ENCODE measurements around the gene DDX53.

DNA sequence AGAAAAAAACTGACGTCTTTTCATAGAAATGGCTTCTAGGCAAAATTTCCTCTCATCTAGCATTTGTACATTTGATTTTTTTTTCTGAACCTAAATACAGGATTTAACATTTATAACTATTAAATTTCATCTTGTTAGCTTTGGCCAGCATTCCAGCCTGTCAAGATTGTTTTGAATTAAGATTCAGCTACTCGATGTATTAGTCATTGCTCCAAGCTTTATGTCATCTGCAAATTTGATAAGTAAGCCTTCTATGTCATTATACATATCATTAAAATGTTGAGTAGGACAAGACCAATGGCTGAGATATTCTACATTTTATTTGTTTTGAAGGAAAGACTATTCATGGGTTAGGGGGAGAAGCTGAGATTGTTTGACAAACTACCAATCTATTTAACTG lies 46.7 kb downstream of the DDX53 start:
- TF ChIP-seq CTCF (IDR thresholded peaks at IDR 0.05) (no peak), EZH2 (IDR thresholded peaks at IDR 0.05) (no peak), EZH2phosphoT487 (IDR thresholded peaks at IDR 0.05) (no peak)

Measured in neural progenitor cell (in vitro differentiated cells).